NCI-H2107 treated with DMSO at 0.1 percent for 48 hours (cell line): Measurements from ENCODE around the gene RMRP.
A peak's percentile ranks its signal among the peaks of the same experiment; 100 is the strongest.

Experiments used
- DNase-seq: peaks from one replicate; lab custom pipeline; 2025; ENCODE audit not compliant: unreplicated experiment; lab: John Stamatoyannopoulos, UW

RMRP gene

GRCh38 chr9:35657546-35658136, at the start of gene RMRP:
Gene RMRP (minus strand): TSS chr9:35658019.
- DNase-seq: peak; percentile 94

DNA sequence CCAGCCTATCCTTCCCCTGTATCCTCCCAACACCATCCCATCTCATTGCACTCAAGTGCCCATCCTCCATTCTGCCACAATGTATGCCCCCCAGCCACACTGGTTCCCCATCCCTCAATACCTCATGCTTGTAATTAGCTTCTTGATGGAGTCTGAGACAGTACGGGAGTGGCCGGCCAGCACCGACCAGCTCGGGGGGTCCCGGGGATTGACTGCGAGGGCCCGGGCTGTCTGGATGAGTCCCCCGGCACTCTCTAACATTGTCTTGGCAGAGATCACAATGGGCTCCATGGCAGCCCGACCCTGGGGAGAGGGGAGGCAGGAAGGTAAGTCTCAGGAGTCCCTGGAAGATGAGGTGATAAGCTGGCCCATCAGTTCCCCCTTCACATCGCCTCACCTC, 49.1 kb upstream of the RMRP start:
- no peak for DNase-seq

GRCh38 chr9:35705836-35706430, 48.1 kb upstream of the RMRP start:
- no peak for DNase-seq

DNA sequence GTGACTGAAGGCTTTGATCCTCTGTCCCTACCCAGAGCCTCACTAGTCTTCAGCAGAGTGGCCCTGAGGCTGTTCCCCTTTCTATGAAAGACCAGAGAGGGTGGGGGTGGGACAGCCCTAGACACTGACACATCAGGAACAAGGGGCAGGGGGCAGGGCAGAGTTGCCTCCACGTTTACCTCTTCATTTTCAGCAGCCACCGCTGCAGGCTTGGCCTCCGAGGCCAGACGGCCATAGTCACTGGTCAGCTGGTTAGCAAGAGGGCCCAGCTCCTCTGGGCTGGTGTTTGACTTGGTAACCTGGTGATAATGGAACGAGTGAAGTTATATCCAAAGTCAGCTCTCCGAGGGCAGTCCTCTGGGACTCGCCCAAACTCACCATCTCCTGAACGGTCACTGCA, 47.6 kb upstream of the RMRP start:
- no peak for DNase-seq

GRCh38 chr9:35703906-35704672, 46.3 kb upstream of the RMRP start:
- DNase-seq: no peak

DNA sequence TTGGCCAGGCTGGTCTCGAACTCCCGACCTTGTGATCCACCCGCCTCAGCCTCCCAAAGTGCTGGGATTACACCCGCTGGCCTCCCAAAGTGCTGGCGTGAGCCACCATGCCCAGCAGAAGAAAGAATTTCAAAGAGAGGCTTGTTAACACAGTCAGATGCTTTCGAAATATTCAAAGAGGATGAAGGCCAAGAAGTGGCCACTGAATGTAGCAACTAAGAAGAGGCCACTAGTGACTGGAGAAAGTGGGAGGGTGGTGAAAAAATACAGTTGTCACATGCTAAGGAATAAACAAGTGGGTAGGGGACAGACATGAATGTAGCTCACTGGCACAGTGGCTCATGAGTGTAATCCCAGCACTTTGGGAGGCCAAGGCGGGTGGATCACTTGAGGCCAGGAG, 44.9 kb upstream of the RMRP start:
- DNase-seq: no peak

DNA sequence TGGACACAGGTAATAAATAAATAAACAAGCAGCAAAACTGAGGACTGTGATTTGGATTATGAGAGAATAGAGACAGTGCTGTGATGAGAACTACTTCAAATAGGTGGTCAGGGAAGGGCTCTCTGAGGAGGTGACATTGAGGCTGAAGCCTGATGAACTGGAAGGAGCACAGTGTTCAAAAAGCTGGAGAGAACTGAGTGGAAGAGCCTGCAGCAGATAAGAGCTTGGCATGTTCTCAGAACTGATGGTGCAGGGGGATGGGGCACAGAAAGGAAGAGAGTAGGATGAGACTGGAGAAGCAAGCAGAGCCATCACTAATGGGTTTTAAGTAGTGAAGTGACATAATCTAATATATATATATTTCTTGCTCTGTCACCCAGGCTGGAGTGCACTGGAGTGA, 43.1 kb upstream of the RMRP start:
- no peak for DNase-seq

GRCh38 chr9:35700031-35700430, 42.2 kb upstream of the RMRP start:
- no peak for DNase-seq

- DNase-seq: no peak
Measured at GRCh38 chr9:35698231-35698630, 40.4 kb upstream of the RMRP start.

DNA sequence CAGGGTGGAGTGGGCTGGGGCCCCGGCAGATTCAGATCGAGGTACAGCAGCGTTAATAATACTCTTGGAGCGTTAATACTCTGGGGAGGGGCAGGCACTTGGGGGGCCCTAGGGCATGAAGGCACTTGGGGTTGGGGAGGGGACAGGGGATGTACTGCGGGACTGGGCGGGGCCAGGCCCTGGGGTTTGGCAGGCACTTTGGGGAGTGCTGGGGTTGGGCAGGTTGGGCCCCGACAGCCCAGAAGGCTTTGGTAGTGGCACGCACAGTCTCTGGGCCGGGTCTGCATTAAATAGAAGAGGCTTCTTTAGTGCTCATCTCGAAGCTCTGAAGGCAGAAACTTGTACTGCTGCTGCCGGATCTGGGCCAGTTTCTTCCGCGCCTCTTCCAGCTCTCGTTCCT, 39.7 kb upstream of the RMRP start:
- no peak for DNase-seq

DNA sequence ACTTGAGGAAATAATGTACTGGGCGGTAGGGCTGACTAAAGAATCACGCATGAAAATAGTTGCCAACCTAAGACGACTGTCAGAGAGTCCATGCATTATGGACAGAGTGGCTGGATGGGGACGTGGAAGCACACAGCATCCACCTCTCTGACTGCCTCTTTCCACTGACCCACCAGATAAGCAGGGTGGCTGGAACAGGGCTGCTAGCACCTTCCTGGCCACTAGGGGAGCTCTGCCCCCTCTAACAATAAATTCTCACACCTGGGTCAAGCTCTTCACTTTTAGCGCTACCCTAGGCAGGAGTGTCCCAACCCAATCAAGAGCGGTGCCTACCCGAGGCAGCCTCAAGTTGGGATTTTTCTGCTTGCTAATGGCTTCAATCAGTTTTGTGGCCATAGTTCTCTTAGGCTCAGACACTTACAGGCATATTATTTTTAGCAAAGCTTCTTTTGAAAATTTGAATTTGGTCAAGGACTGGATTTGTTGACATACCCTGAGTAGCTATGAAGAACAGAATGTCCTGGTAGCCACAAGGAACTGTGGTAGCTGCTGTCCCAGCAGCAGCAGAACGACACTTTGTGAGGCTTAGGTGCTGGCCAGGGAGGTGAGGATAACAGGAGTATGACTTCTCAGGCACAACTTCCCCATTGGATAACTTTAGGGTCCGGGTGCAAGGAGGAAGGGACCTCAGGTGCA, 38.8 kb upstream of the RMRP start:
- peak; percentile 7 for DNase-seq

- no peak for DNase-seq
Measured at GRCh38 chr9:35695943-35696401, 38.2 kb upstream of the RMRP start.

GRCh38 chr9:35691757-35692301, 34.0 kb upstream of the RMRP start:
- no peak for DNase-seq

GRCh38 chr9:35691334-35691650, 33.5 kb upstream of the RMRP start:
- DNase-seq: no peak

- DNase-seq: peak; percentile 8
Measured at GRCh38 chr9:35690614-35691333, 33.0 kb upstream of the RMRP start.

GRCh38 chr9:35690294-35690613, 32.4 kb upstream of the RMRP start:
- DNase-seq: no peak

- no peak for DNase-seq
Measured at GRCh38 chr9:35689542-35690293, 31.9 kb upstream of the RMRP start, which contains the start of gene TPM2. Gene TPM2 (minus strand): TSS chr9:35689925. CDS start chr9:35689817, 108 bp downstream.

GRCh38 chr9:35688558-35689541, 31.0 kb upstream of the RMRP start:
- DNase-seq: no peak

DNA sequence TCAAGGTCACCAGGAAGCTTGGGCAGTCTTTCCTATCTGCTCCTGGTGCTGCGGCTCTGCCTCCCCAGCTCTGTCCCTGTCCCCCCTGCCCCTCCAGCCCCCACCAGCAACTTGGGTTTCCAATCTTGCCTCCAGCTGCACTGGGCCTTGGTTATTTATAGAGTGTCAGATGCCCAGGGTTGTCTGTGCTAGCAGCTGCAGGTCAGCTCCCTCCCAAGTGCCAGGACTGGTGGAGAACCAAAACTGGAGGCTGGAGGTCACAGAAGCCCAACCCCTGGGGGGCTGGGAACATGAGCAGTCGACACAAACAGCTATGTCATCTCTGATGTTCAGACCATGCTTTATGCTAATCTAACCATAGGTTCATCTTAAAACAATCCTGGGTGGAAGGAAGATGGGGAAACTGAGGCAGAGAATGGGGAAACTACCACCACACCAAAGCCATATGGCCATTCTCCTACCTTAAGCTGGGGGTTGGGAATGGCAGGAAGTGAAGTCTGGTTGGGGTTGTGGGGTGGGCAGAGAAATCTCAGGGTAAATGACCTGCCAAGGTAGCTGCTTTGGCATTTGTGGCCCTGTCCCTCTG, 30.2 kb upstream of the RMRP start:
- DNase-seq: no peak
